Activated T-cell treated with anti-CD3 and anti-CD28 coated beads for 1 hour (primary cell): Measurements from ENCODE around the gene TTLL1.
"Not testable (repeated sequence)": the region's sequence is repeated elsewhere in the genome, so short reads cannot be mapped to it uniquely, and the experiment has no call there.

Experiments used
- DNase-seq: peaks from one replicate; pipeline ENCODE4 v3.0.0-alpha.2; 2020; ENCODE audit warnings: low read depth

TTLL1 gene

GRCh38 chr22:43013355-43014315 lies 75.6 kb downstream of the TTLL1 start:
- DNase-seq: no peak

- DNase-seq: no peak
These were observed 76.8 kb downstream of the TTLL1 start for GRCh38 chr22:43012390-43012789.

GRCh38 chr22:43011079-43011478 lies 78.1 kb downstream of the TTLL1 start:
- no peak for DNase-seq

- no peak for DNase-seq
These were observed 79.7 kb downstream of the TTLL1 start for GRCh38 chr22:43009444-43009843.

- no peak for DNase-seq
These were observed 80.3 kb downstream of the TTLL1 start for GRCh38 chr22:43008921-43009320.

- DNase-seq: no peak
These were observed 80.7 kb downstream of the TTLL1 start for GRCh38 chr22:43008509-43008908.

- DNase-seq: no peak
These were observed 81.6 kb downstream of the TTLL1 start for GRCh38 chr22:43007519-43008102.

GRCh38 chr22:43006753-43007152 lies 82.4 kb downstream of the TTLL1 start:
- DNase-seq: no peak

- DNase-seq: no peak
These were observed 83.1 kb downstream of the TTLL1 start for GRCh38 chr22:43006016-43006505.

GRCh38 chr22:43005106-43005505 lies 84.1 kb downstream of the TTLL1 start:
- DNase-seq: no peak

GRCh38 chr22:43004362-43005035 lies 84.7 kb downstream of the TTLL1 start:
- no peak for DNase-seq

GRCh38 chr22:43002202-43002586 lies 87.0 kb downstream of the TTLL1 start:
- no peak for DNase-seq

- DNase-seq: no peak
These were observed 87.7 kb downstream of the TTLL1 start for GRCh38 chr22:43001271-43002201.

- no peak for DNase-seq
These were observed 88.6 kb downstream of the TTLL1 start for GRCh38 chr22:43000441-43001175.

GRCh38 chr22:42997582-42998090 lies 91.6 kb downstream of the TTLL1 start:
- no peak for DNase-seq

GRCh38 chr22:42996646-42997365 lies 92.4 kb downstream of the TTLL1 start:
- no peak for DNase-seq

- not testable (repeated sequence) for DNase-seq
These were observed 93.5 kb downstream of the TTLL1 start for GRCh38 chr22:42995654-42996053.

GRCh38 chr22:42994917-42995562 lies 94.2 kb downstream of the TTLL1 start:
- no peak for DNase-seq

GRCh38 chr22:42994276-42994916 lies 94.8 kb downstream of the TTLL1 start:
- DNase-seq: no peak
